SK-N-SH treated with all-trans-retinoic acid at 6 μM for 48 hours (cell line): ENCODE data around the gene HSPA5.

Source experiments
- ATAC-seq: fragments of 200-7000 bp; cut with Tn5 transposase; 3 replicates; pipeline ENCODE4 v1.9.1; 2020; ENCODE audit warnings: mild to moderate bottlenecking, moderate library complexity
- CSDC2 ChIP-seq: fragments of 250-450 bp; sonication (Bioruptor Pico); IDR thresholded peaks from 2 replicates; pipeline ENCODE4 v1.5.0; 2020; ENCODE audit warnings: mild to moderate bottlenecking, moderate library complexity
- ISL1 ChIP-seq: fragments of 250-450 bp; sonication (Bioruptor Pico); IDR thresholded peaks from 2 replicates; pipeline ENCODE4 v2.1.2; 2022; ENCODE audit warnings: mild to moderate bottlenecking, moderate library complexity
- POU6F1 ChIP-seq: fragments of 250-450 bp; sonication (Bioruptor Pico); IDR thresholded peaks from 2 replicates; pipeline ENCODE4 v1.8.0; 2021; ENCODE audit warnings: low read depth, mild to moderate bottlenecking, moderate library complexity, borderline replicate concordance
- PPARA ChIP-seq: fragments of 250-450 bp; sonication (Bioruptor Pico); IDR thresholded peaks from 2 replicates; pipeline ENCODE4 v1.5.0; 2020; ENCODE audit warnings: mild to moderate bottlenecking, borderline replicate concordance
- RARB ChIP-seq: fragments of 250-450 bp; sonication (Bioruptor Pico); IDR thresholded peaks from 2 replicates; pipeline ENCODE4 v1.8.0; 2021; ENCODE audit warnings: mild to moderate bottlenecking, moderate library complexity
- TSHZ2 ChIP-seq: fragments of 250-450 bp; sonication (Bioruptor Pico); IDR thresholded peaks from 2 replicates; pipeline ENCODE4 v1.5.0; 2020; ENCODE audit warnings: mild to moderate bottlenecking, moderate library complexity
- ZFP3 ChIP-seq: fragments of 250-450 bp; sonication (Bioruptor Pico); IDR thresholded peaks from 2 replicates; pipeline ENCODE4 v1.5.0; 2020; ENCODE audit warnings: mild to moderate bottlenecking, moderate library complexity
- ZNF70 ChIP-seq: fragments of 450-650 bp; formaldehyde crosslinking; IDR thresholded peaks from 2 replicates; pipeline ENCODE4 v1.5.0; 2020; ENCODE audit warnings: mild to moderate bottlenecking, moderate library complexity
- ZNF8 ChIP-seq: fragments of 450-650 bp; formaldehyde crosslinking; IDR thresholded peaks from 2 replicates; pipeline ENCODE4 v1.5.0; 2020; ENCODE audit warnings: mild to moderate bottlenecking, moderate library complexity

Gene HSPA5

GRCh38 chr9:125189361-125190289 lies 51.5 kb downstream of the HSPA5 start, which contains the start of gene PPP6C:
Gene PPP6C, minus strand, starts transcription at chr9:125189803. Its CDS starts 85 bp downstream, at chr9:125189718.
- TF ChIP-seq ISL1 (CRISPR knock-in tag) (no peak), ZNF8 (CRISPR knock-in tag) (0 out of 2 replicates have a peak, but pooled peaks have one; percentile 64)
- ATAC-seq = peak; percentile 99

- no peak for TF ChIP-seq CSDC2 (CRISPR knock-in tag)
- no peak for TF ChIP-seq ZNF70 (CRISPR knock-in tag)
- no peak for TF ChIP-seq RARB (CRISPR knock-in tag)
- no peak for TF ChIP-seq TSHZ2
- no peak for TF ChIP-seq POU6F1
- TF ChIP-seq ZFP3 (CRISPR knock-in tag) = no peak
- no peak for TF ChIP-seq PPARA (CRISPR knock-in tag)
- peak; percentile 11 for ATAC-seq
These were observed 52.2 kb downstream of the HSPA5 start for GRCh38 chr9:125189011-125189360.
